K562 (cell line): ENCODE measurements around the gene ABHD5. TPM values are rescaled to one million over a fixed set of nuclear protein-coding genes. Genes with fewer than 3 reads are reported as not detected.

Source experiments
- ARNT ChIP-seq, 2 experiments: fragments of 450-650 bp; IDR thresholded peaks; 2 replicates each; pipeline ENCODE4 v1.6.1; 2016; ENCODE audit warnings: mild to moderate bottlenecking in 1 of 2
- CREBBP ChIP-seq: IDR thresholded peaks from one replicate; pipeline ENCODE4 v1.6.1; 2012; ENCODE audit warnings: low read depth, mild to moderate bottlenecking, control low read depth, inconsistent platforms, low read length
- HDAC3 ChIP-seq: fragments of 450-650 bp; IDR thresholded peaks from 2 replicates; pipeline ENCODE4 v1.6.1; 2018; ENCODE audit warnings: borderline replicate concordance, mild to moderate bottlenecking, moderate library complexity; ENCODE audit not compliant: partially characterized antibody
- JUND ChIP-seq, 2 experiments: IDR thresholded peaks; 2 replicates in 1 of 2; 3 replicates in 1 of 2; pipeline ENCODE4 v1.6.1; 2011; ENCODE audit warnings: borderline replicate concordance in 2 of 2, low read depth in 2 of 2, low read length in 2 of 2, improper control_type of control experiment in 1 of 2, missing biosample characterization in 1 of 2, missing genetic modification characterization in 1 of 2, missing genetic modification reagents in 1 of 2
- NR2C1 ChIP-seq, 2 experiments: fragments of 450-650 bp; IDR thresholded peaks; 2 replicates each; pipeline ENCODE4 v1.6.1; 2017; ENCODE audit warnings: mild to moderate bottlenecking in 2 of 2, antibody characterized with exemption in 1 of 2, inconsistent platforms in 1 of 2, missing compliant biosample characterization in 1 of 2, missing genetic modification characterization in 1 of 2
- NRF1 ChIP-seq, 2 experiments: fragments of 450-650 bp; IDR thresholded peaks in 1 of 2; conservative IDR thresholded peaks in 1 of 2; 2 replicates each; pipeline ENCODE4 v1.6.1; 2014; ENCODE audit warnings: mild to moderate bottlenecking in 2 of 2
- RAD21 ChIP-seq, 2 experiments: fragments of 250-450 bp in 1 of 2; fragments of 450-650 bp in 1 of 2; sonication (Bioruptor Pico) in 1 of 2; formaldehyde crosslinking in 1 of 2; IDR thresholded peaks in 1 of 2; conservative IDR thresholded peaks in 1 of 2; 2 replicates each; pipeline versions ENCODE4 v1.4.0 to v1.8.0; 2020 to 2022; ENCODE audit warnings: mild to moderate bottlenecking in 2 of 2, moderate library complexity in 1 of 2
- SMARCE1 ChIP-seq: fragments of 450-650 bp; IDR thresholded peaks from 2 replicates; pipeline ENCODE4 v1.7.1; 2016; ENCODE audit warnings: mild to moderate bottlenecking
- VEZF1 ChIP-seq: fragments of 200-800 bp; sonication (Bioruptor generic); IDR thresholded peaks from 2 replicates; pipeline ENCODE4 v1.6.1; 2017; ENCODE audit warnings: missing genetic modification characterization, missing compliant biosample characterization
- ZEB2 ChIP-seq: fragments of 450-650 bp; IDR thresholded peaks from 2 replicates; pipeline ENCODE4 v1.6.1; 2016
- ZNF324 ChIP-seq: fragments of 250-450 bp; sonication (Bioruptor Pico); IDR thresholded peaks from 2 replicates; pipeline ENCODE4 v1.4.0; 2020; ENCODE audit warnings: mild to moderate bottlenecking
- ZNF589 ChIP-seq: fragments of 200-800 bp; sonication (Bioruptor generic); IDR thresholded peaks from 2 replicates; pipeline ENCODE4 v1.6.1; 2016; ENCODE audit warnings: low read depth, missing genetic modification characterization, missing compliant biosample characterization
- ZNF644 ChIP-seq: fragments of 200-800 bp; sonication (Bioruptor generic); IDR thresholded peaks from 2 replicates; pipeline ENCODE4 v1.6.1; 2016; ENCODE audit warnings: low read depth, missing genetic modification characterization, missing compliant biosample characterization
- ZZZ3 ChIP-seq: fragments of 450-650 bp; IDR thresholded peaks from 2 replicates; pipeline ENCODE4 v1.6.1; 2016; ENCODE audit warnings: antibody characterized with exemption, mild to moderate bottlenecking, moderate library complexity
- polyA plus RNA-seq, 8 experiments: library from polyadenylated mRNA; depleted of rRNA in 4 of 8; stranded (reverse) in 5 of 8; unstranded in 3 of 8; fragments of >200 nt; fragmentation: Nextera tagmentation in 2 of 8; fragmentation: Illumina TruSeq in 1 of 8; extraction: Ambion mirVana in 2 of 8; extraction: Trizol in 1 of 8; gene quantifications; 2 replicates each; pipeline versions ENCODE4 v1.2.1 to v1.2.3, GENCODE V29; 2011 to 2014; ENCODE audit warnings: inconsistent platforms in 1 of 8, missing spikeins in 1 of 8
- total RNA-seq, 7 experiments: library from RNA; depleted of rRNA in 6 of 7; stranded (reverse); fragments of >200 nt in 6 of 7; fragmentation: Illumina TruSeq in 2 of 7; extraction: Trizol in 2 of 7; gene quantifications; 2 replicates each; pipeline versions ENCODE4 v1.2.1 to v1.2.3, GENCODE V29; 2011 to 2021; ENCODE audit warnings: low replicate concordance in 1 of 7
- TF ChIP-seq, protein P1 (sequence below): IDR thresholded peaks from 2 replicates; pipeline ENCODE4 v1.6.1; 2011; ENCODE audit warnings: borderline replicate concordance, low read depth, mild to moderate bottlenecking, moderate library complexity, low read length; ENCODE audit not compliant: insufficient read depth, poor library complexity, severe bottlenecking
- TF ChIP-seq, protein P2 (sequence below): IDR thresholded peaks from 3 replicates; pipeline ENCODE4 v1.6.1; 2011; ENCODE audit warnings: borderline replicate concordance, mild to moderate bottlenecking, moderate library complexity; ENCODE audit not compliant: insufficient read length; ENCODE audit errors: extremely low read depth
- TF ChIP-seq, protein P3 (sequence below), 2 experiments: fragments of 250-450 bp in 1 of 2; fragments of 450-650 bp in 1 of 2; sonication (Bioruptor Pico) in 1 of 2; IDR thresholded peaks; 2 replicates each; pipeline versions ENCODE4 v1.6.1 to v1.8.0; 2016 to 2021; ENCODE audit warnings: mild to moderate bottlenecking in 2 of 2, moderate library complexity in 2 of 2, missing compliant biosample characterization in 1 of 2, missing genetic modification characterization in 1 of 2

ABHD5 gene
- total and polyA plus RNA-seq, 9 of the 15 experiments (the other 6 are each of a cell fraction or from before 2014, with no cell fraction given): 27.8 to 61.7 (median 39.9) TPM

- peak; percentile 19 to 27; a peak in 1 of 4 replicates for TF ChIP-seq NRF1 (conservative IDR thresholded peaks at IDR 0.05 in 1 of 2, IDR thresholded peaks at IDR 0.05 in 1 of 2)
- TF ChIP-seq ARNT (IDR thresholded peaks at IDR 0.05): no peak
- no peak for TF ChIP-seq ZNF324
- TF ChIP-seq, protein P1, sequence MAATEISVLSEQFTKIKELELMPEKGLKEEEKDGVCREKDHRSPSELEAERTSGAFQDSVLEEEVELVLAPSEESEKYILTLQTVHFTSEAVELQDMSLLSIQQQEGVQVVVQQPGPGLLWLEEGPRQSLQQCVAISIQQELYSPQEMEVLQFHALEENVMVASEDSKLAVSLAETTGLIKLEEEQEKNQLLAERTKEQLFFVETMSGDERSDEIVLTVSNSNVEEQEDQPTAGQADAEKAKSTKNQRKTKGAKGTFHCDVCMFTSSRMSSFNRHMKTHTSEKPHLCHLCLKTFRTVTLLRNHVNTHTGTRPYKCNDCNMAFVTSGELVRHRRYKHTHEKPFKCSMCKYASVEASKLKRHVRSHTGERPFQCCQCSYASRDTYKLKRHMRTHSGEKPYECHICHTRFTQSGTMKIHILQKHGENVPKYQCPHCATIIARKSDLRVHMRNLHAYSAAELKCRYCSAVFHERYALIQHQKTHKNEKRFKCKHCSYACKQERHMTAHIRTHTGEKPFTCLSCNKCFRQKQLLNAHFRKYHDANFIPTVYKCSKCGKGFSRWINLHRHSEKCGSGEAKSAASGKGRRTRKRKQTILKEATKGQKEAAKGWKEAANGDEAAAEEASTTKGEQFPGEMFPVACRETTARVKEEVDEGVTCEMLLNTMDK: no peak
- TF ChIP-seq, protein P2, sequence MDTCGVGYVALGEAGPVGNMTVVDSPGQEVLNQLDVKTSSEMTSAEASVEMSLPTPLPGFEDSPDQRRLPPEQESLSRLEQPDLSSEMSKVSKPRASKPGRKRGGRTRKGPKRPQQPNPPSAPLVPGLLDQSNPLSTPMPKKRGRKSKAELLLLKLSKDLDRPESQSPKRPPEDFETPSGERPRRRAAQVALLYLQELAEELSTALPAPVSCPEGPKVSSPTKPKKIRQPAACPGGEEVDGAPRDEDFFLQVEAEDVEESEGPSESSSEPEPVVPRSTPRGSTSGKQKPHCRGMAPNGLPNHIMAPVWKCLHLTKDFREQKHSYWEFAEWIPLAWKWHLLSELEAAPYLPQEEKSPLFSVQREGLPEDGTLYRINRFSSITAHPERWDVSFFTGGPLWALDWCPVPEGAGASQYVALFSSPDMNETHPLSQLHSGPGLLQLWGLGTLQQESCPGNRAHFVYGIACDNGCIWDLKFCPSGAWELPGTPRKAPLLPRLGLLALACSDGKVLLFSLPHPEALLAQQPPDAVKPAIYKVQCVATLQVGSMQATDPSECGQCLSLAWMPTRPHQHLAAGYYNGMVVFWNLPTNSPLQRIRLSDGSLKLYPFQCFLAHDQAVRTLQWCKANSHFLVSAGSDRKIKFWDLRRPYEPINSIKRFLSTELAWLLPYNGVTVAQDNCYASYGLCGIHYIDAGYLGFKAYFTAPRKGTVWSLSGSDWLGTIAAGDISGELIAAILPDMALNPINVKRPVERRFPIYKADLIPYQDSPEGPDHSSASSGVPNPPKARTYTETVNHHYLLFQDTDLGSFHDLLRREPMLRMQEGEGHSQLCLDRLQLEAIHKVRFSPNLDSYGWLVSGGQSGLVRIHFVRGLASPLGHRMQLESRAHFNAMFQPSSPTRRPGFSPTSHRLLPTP: no peak
- no peak for TF ChIP-seq ZZZ3
- TF ChIP-seq ZNF589 (CRISPR knock-in tag): no peak; the same call in 1 of the 2 replicates
- TF ChIP-seq HDAC3: no peak
- no peak for TF ChIP-seq SMARCE1
- peak; percentile 72 for TF ChIP-seq VEZF1 (CRISPR knock-in tag)
- TF ChIP-seq ZNF644 (tag): no peak
- TF ChIP-seq, protein P3, sequence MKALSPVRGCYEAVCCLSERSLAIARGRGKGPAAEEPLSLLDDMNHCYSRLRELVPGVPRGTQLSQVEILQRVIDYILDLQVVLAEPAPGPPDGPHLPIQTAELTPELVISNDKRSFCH (CRISPR knock-in tag; IDR thresholded peaks at IDR 0.05): no peak
- TF ChIP-seq, protein P3 (tag; IDR thresholded peaks at IDR 0.05): no peak
- TF ChIP-seq CREBBP: no peak
- peak in 1 of 2 experiments; percentile 32; a peak in 2 of 4 replicates for TF ChIP-seq RAD21 (CRISPR knock-in tag; conservative IDR thresholded peaks at IDR 0.05 in 1 of 2, IDR thresholded peaks at IDR 0.05 in 1 of 2)
- no peak for TF ChIP-seq NR2C1 (IDR thresholded peaks at IDR 0.05)
- peak; percentile 50; the same call in 1 of the 2 replicates for TF ChIP-seq NR2C1 (tag; IDR thresholded peaks at IDR 0.05)
- TF ChIP-seq ZEB2: 0 out of 2 replicates have a peak, but pooled peaks have one; percentile 14
- 0 out of 2 replicates have a peak, but pooled peaks have one; percentile 16 for TF ChIP-seq JUND (IDR thresholded peaks at IDR 0.05; ENCODE audit: borderline replicate concordance, low read depth, low read length)
- TF ChIP-seq JUND (tag; IDR thresholded peaks at IDR 0.05; ENCODE audit: borderline replicate concordance, low read depth, low read length): no peak
These were observed 41.3 kb upstream of the ABHD5 start (continued) for GRCh38 chr3:43649365-43649968.
